ENCODE measurements around the gene GCAT. TPM values are rescaled to one million over a fixed set of nuclear protein-coding genes. Genes with fewer than 3 reads are reported as not detected.

GCAT gene
- total and polyA plus RNA-seq, 4 donors, result 20.7 to 32.6 (median 29.8) TPM

- TF ChIP-seq MAX (IDR thresholded peaks at IDR 0.05), result no peak
These were observed 14.5 kb downstream of the GCAT start (continued) for GRCh38 chr22:37822079-37822833.

GRCh38 chr22:37823134-37823985 lies 15.6 kb downstream of the GCAT start, which contains the start of gene GALR3:
Gene GALR3, plus strand, starts transcription at chr22:37823382. Its CDS starts 25 bp downstream, at chr22:37823407.
- no peaks in the 10 kb centered on the region for H3K9me3 ChIP-seq (ENCODE audit: control insufficient read depth in 4 of 4, low read length in 3 of 4)
- WGBS, result 58% methylated on average over 21 of the region's 21 CpGs
- no peak within 1 kb of the TSS for H3K9ac ChIP-seq (ENCODE audit: low read depth in 1 of 2, low read length in 2 of 2)
- H3K4me3 ChIP-seq (ENCODE audit: low read depth in 1 of 3, low read length in 3 of 3), result no peak within 1 kb of the TSS
- no peak within 1 kb of the TSS for H3K27ac ChIP-seq (ENCODE audit: low read depth in 1 of 2, low read length in 2 of 2)
- DNase-seq (ENCODE audit: low spot score), result no peak
- TF ChIP-seq HNF4A (conservative IDR thresholded peaks at IDR 0.05) (no peak), FOXA2 (IDR thresholded peaks at IDR 0.05) (no peak), REST (IDR thresholded peaks at IDR 0.05) (no peak), NR2F2 (IDR thresholded peaks at IDR 0.05) (no peak), HNF4G (IDR thresholded peaks at IDR 0.05) (no peak), EGR1 (IDR thresholded peaks at IDR 0.05; ENCODE audit: low read depth in 2 of 2) (no peak), MAX (IDR thresholded peaks at IDR 0.05) (no peak), ATF3 (IDR thresholded peaks at IDR 0.05) (no peak), JUND (IDR thresholded peaks at IDR 0.05) (no peak), RXRA (IDR thresholded peaks at IDR 0.05) (no peak), GABPA (IDR thresholded peaks at IDR 0.05 in 1 of 2, conservative IDR thresholded peaks at IDR 0.05 in 1 of 2) (no peak), YY1 (IDR thresholded peaks at IDR 0.05) (no peak), CTCF (IDR thresholded peaks at IDR 0.05; ENCODE audit: low read depth, low read length, missing input control) (no peak), RAD21 (IDR thresholded peaks at IDR 0.05) (no peak), TAF1 (conservative IDR thresholded peaks at IDR 0.05) (no peak)
- no peaks in the 10 kb centered on the region for H3K36me3 ChIP-seq (ENCODE audit: control insufficient read depth in 4 of 4, insufficient read depth in 3 of 4, low read depth in 1 of 4, low read length in 3 of 4)
- H3K27me3 ChIP-seq (ENCODE audit: control insufficient read depth in 4 of 4, insufficient read depth in 4 of 4, low read length in 3 of 4), result peaks cover 0 to 4% (median 0%) of the 10 kb centered on the region in 4 donors
- peaks cover 14 to 44% (median 32%) of the 10 kb centered on the region in 4 donors for H3K4me1 ChIP-seq (ENCODE audit: control insufficient read depth in 4 of 4, insufficient read depth in 4 of 4, low read length in 3 of 4)
